ENCODE data around the gene ASCL5. TPM values are rescaled to one million over a fixed set of nuclear protein-coding genes. Genes with fewer than 3 reads are reported as not detected.

ASCL5 gene
- polyA plus RNA-seq, 1 donor (not counting 4 experiments of a cell fraction or from before 2014, with no cell fraction given), result not detected

GRCh38 chr1:201143726-201144635 is 17.0 kb upstream of the ASCL5 start:
- H3K9ac ChIP-seq (ENCODE audit: control insufficient read depth, extremely low read depth, insufficient read depth, low read length), result no peak overlapping the region
- no peak overlapping the region for H2AFZ ChIP-seq (ENCODE audit: control insufficient read depth, low read length)
- no peak overlapping the region for H3K27ac ChIP-seq (ENCODE audit: control insufficient read depth, insufficient read depth, low read length)
- dilution Hi-C loops (cut with MboI; ENCODE audit: extremely low pct_ligation_motif_present, low sequenced_read_pairs), result no loop called here
- DNase-seq (ENCODE audit: low read depth, low spot score) (no peak), FAIRE-seq (no peak)
- H4K20me1 ChIP-seq (ENCODE audit: control insufficient read depth, extremely low read depth, insufficient read depth, low read length), result no peaks in the 10 kb centered on the region
- peaks cover 23 to 30% of the 10 kb centered on the region in 2 experiments for H3K36me3 ChIP-seq (ENCODE audit: control insufficient read depth in 2 of 2, extremely low read depth in 1 of 2, insufficient read depth in 2 of 2, low read length in 2 of 2)
- no peaks in the 10 kb centered on the region for H3K27me3 ChIP-seq (ENCODE audit: control insufficient read depth, extremely low read depth, insufficient read depth, low read length)
- TF ChIP-seq CTCF (optimal IDR thresholded peaks at IDR 0.05 in 1 of 3, IDR thresholded peaks at IDR 0.05 in 1 of 3, conservative IDR thresholded peaks at IDR 0.05 in 1 of 3; ENCODE audit: extremely low read depth in 1 of 3, insufficient read depth in 2 of 3, low read length in 3 of 3), result no peak
- no peak for TF ChIP-seq EZH2 (IDR thresholded peaks at IDR 0.05; ENCODE audit: low read length)
- no peak overlapping the region for H3K4me2 ChIP-seq (ENCODE audit: control insufficient read depth, extremely low read depth, insufficient read depth, low read depth, low read length)
- no peak overlapping the region for H3K4me3 ChIP-seq (ENCODE audit: control insufficient read depth in 2 of 3, extremely low read depth in 1 of 3, insufficient read depth in 2 of 3, low read depth in 1 of 3, low read length in 3 of 3)
- no peaks in the 10 kb centered on the region for H3K9me1 ChIP-seq (ENCODE audit: control insufficient read depth, extremely low read depth, insufficient read depth, low read length)
- H3K79me2 ChIP-seq (ENCODE audit: control insufficient read depth, insufficient read depth, low read length), result no peaks in the 10 kb centered on the region
- H3K9me3 ChIP-seq (ENCODE audit: control insufficient read depth, low read depth, low read length), result no peaks in the 10 kb centered on the region
- H3K4me1 ChIP-seq (ENCODE audit: control insufficient read depth, extremely low read depth, insufficient read depth, low read length), result no peaks in the 10 kb centered on the region

GRCh38 chr1:201142849-201143725 is 16.1 kb upstream of the ASCL5 start:
- no peak for TF ChIP-seq CTCF (optimal IDR thresholded peaks at IDR 0.05 in 1 of 3, IDR thresholded peaks at IDR 0.05 in 1 of 3, conservative IDR thresholded peaks at IDR 0.05 in 1 of 3; ENCODE audit: extremely low read depth in 1 of 3, insufficient read depth in 2 of 3, low read length in 3 of 3)
- no peak for TF ChIP-seq EZH2 (IDR thresholded peaks at IDR 0.05; ENCODE audit: low read length)
- Histone ChIP-seq H3K9me3 (ENCODE audit: control insufficient read depth, low read depth, low read length) (no peaks in the 10 kb centered on the region), H3K79me2 (ENCODE audit: control insufficient read depth, insufficient read depth, low read length) (no peaks in the 10 kb centered on the region), H4K20me1 (ENCODE audit: control insufficient read depth, extremely low read depth, insufficient read depth, low read length) (no peaks in the 10 kb centered on the region), H3K36me3 (ENCODE audit: control insufficient read depth in 2 of 2, extremely low read depth in 1 of 2, insufficient read depth in 2 of 2, low read length in 2 of 2) (peaks cover 17 to 30% of the 10 kb centered on the region in 2 experiments), H3K4me2 (ENCODE audit: control insufficient read depth, extremely low read depth, insufficient read depth, low read depth, low read length) (no peak overlapping the region), H3K4me3 (ENCODE audit: control insufficient read depth in 2 of 3, extremely low read depth in 1 of 3, insufficient read depth in 2 of 3, low read depth in 1 of 3, low read length in 3 of 3) (no peak overlapping the region), H2AFZ (ENCODE audit: control insufficient read depth, low read length) (no peak overlapping the region), H3K9me1 (ENCODE audit: control insufficient read depth, extremely low read depth, insufficient read depth, low read length) (no peaks in the 10 kb centered on the region), H3K9ac (ENCODE audit: control insufficient read depth, extremely low read depth, insufficient read depth, low read length) (no peak overlapping the region), H3K27me3 (ENCODE audit: control insufficient read depth, extremely low read depth, insufficient read depth, low read length) (no peaks in the 10 kb centered on the region), H3K27ac (ENCODE audit: control insufficient read depth, insufficient read depth, low read length) (no peak overlapping the region), H3K4me1 (ENCODE audit: control insufficient read depth, extremely low read depth, insufficient read depth, low read length) (no peaks in the 10 kb centered on the region)
- no peak for DNase-seq (ENCODE audit: low read depth, low spot score)
- dilution Hi-C loops (cut with MboI; ENCODE audit: extremely low pct_ligation_motif_present, low sequenced_read_pairs), result no loop called here
- no peak for FAIRE-seq
